H9 (cell line): ENCODE results near the gene SCFD2. TPM values are rescaled to one million over a fixed set of nuclear protein-coding genes. Genes with fewer than 3 reads are reported as not detected.

Source experiments
- DNase-seq: peaks from one replicate; pipeline ENCODE4 v3.0.0-alpha.2; 2017
- H2AFZ ChIP-seq: one replicate; pipeline ENCODE4 v1.6.1; 2013; ENCODE audit warnings: mild to moderate bottlenecking, low read length, control low read depth, moderate library complexity
- H2AK5ac ChIP-seq: 2 replicates; pipeline ENCODE4 v1.6.1; 2013; ENCODE audit warnings: low read length, control low read depth, mixed read lengths; ENCODE audit not compliant: insufficient read length
- H2BK120ac ChIP-seq: one replicate; pipeline ENCODE4 v1.6.1; 2013; ENCODE audit warnings: low read depth, mild to moderate bottlenecking, low read length, control low read depth, inconsistent platforms; ENCODE audit not compliant: poor library complexity, severe bottlenecking
- H2BK12ac ChIP-seq: 2 replicates; pipeline ENCODE4 v1.6.1; 2013; ENCODE audit warnings: low read length, control low read depth, mixed read lengths, low read depth; ENCODE audit not compliant: insufficient read length
- H2BK15ac ChIP-seq: 2 replicates; pipeline ENCODE4 v1.6.1; 2013; ENCODE audit warnings: low read depth, low read length, control low read depth
- H2BK20ac ChIP-seq: one replicate; pipeline ENCODE4 v1.6.1; 2013; ENCODE audit warnings: low read depth, mild to moderate bottlenecking, low read length, control low read depth, inconsistent platforms; ENCODE audit not compliant: poor library complexity, severe bottlenecking
- H2BK5ac ChIP-seq: 2 replicates; pipeline ENCODE4 v1.6.1; 2013; ENCODE audit warnings: low read length, control low read depth, mixed read lengths; ENCODE audit not compliant: insufficient read length
- H3K14ac ChIP-seq: 2 replicates; pipeline ENCODE4 v1.6.1; 2013; ENCODE audit warnings: low read length, control low read depth; ENCODE audit not compliant: insufficient read depth
- H3K18ac ChIP-seq: 2 replicates; pipeline ENCODE4 v1.6.1; 2013; ENCODE audit warnings: low read depth, mild to moderate bottlenecking, mixed read lengths, low read length, control low read depth; ENCODE audit not compliant: insufficient read length
- H3K23ac ChIP-seq: 2 replicates; pipeline ENCODE4 v1.6.1; 2013; ENCODE audit warnings: low read length, control low read depth, mixed read lengths, low read depth; ENCODE audit not compliant: insufficient read length
- H3K23me2 ChIP-seq: 2 replicates; pipeline ENCODE4 v1.6.1; 2013; ENCODE audit warnings: low read depth, mild to moderate bottlenecking, mixed read lengths, low read length, control low read depth; ENCODE audit not compliant: insufficient read length, poor library complexity, severe bottlenecking
- H3K27ac ChIP-seq: 2 replicates; pipeline ENCODE4 v1.5.1; 2013; ENCODE audit warnings: low read length, control low read depth, mixed read lengths, low read depth; ENCODE audit not compliant: insufficient read length
- H3K27me3 ChIP-seq: 2 replicates; pipeline ENCODE4 v1.6.1; 2013; ENCODE audit warnings: low read length, control low read depth, inconsistent platforms; ENCODE audit not compliant: insufficient read depth
- H3K4ac ChIP-seq: 2 replicates; pipeline ENCODE4 v1.6.1; 2013; ENCODE audit warnings: low read depth, mild to moderate bottlenecking, control low read depth, inconsistent platforms, low read length, moderate library complexity
- H3K4me1 ChIP-seq: 2 replicates; pipeline ENCODE4 v1.6.1; 2013; ENCODE audit warnings: low read length, control low read depth, inconsistent platforms; ENCODE audit not compliant: insufficient read depth
- H3K4me2 ChIP-seq: 2 replicates; pipeline ENCODE4 v1.6.1; 2013; ENCODE audit warnings: low read length, control low read depth, mixed read lengths; ENCODE audit not compliant: insufficient read length, insufficient read depth
- H3K56ac ChIP-seq: 2 replicates; pipeline ENCODE4 v1.6.1; 2013; ENCODE audit warnings: low read depth, mild to moderate bottlenecking, mixed read lengths, low read length, control low read depth; ENCODE audit not compliant: insufficient read length
- H3K79me1 ChIP-seq: 2 replicates; pipeline ENCODE4 v1.6.1; 2013; ENCODE audit warnings: low read depth, mild to moderate bottlenecking, moderate library complexity, low read length, control low read depth, inconsistent platforms; ENCODE audit not compliant: insufficient read depth, poor library complexity, severe bottlenecking
- H3K79me2 ChIP-seq: 2 replicates; pipeline ENCODE4 v1.6.1; 2013; ENCODE audit warnings: low read length, control low read depth, inconsistent platforms; ENCODE audit not compliant: insufficient read depth
- H3K9ac ChIP-seq: 2 replicates; pipeline ENCODE4 v1.6.1; 2013; ENCODE audit warnings: low read length, control low read depth, mixed read lengths; ENCODE audit not compliant: insufficient read length; ENCODE audit errors: extremely low read depth
- H3K9me3 ChIP-seq: one replicate; pipeline ENCODE4 v1.6.1; 2013; ENCODE audit warnings: low read depth, low read length, inconsistent platforms; ENCODE audit not compliant: control insufficient read depth
- H3T11ph ChIP-seq: one replicate; pipeline ENCODE4 v1.6.1; 2013; ENCODE audit warnings: mild to moderate bottlenecking, low read length, control low read depth, inconsistent platforms
- H4K20me1 ChIP-seq: one replicate; pipeline ENCODE4 v1.6.1; 2013; ENCODE audit not compliant: control insufficient read depth, insufficient read length, insufficient read depth
- H4K5ac ChIP-seq: 2 replicates; pipeline ENCODE4 v1.6.1; 2013; ENCODE audit warnings: low read depth, mild to moderate bottlenecking, mixed read lengths, low read length, control low read depth; ENCODE audit not compliant: insufficient read length
- H4K8ac ChIP-seq: replicated peaks from 2 replicates; pipeline ENCODE4 v1.6.1; 2013; ENCODE audit warnings: low read length, control low read depth, mixed read lengths, low read depth; ENCODE audit not compliant: insufficient read length
- H4K91ac ChIP-seq: 2 replicates; pipeline ENCODE4 v1.6.1; 2013; ENCODE audit warnings: low read depth, mild to moderate bottlenecking, moderate library complexity, mixed read lengths, low read length, control low read depth; ENCODE audit not compliant: insufficient read length
- H3K27ac Mint-ChIP-seq, 3 experiments: 2 replicates in 2 of 3; 3 replicates in 1 of 3; pipeline ENCODE4 v1.8.0; 2020 to 2021; ENCODE audit warnings: mixed read lengths in 3 of 3, mild to moderate bottlenecking in 1 of 3, moderate library complexity in 1 of 3
- H3K27me3 Mint-ChIP-seq: 2 replicates; pipeline ENCODE4 v1.8.0; 2021; ENCODE audit warnings: low read depth, mild to moderate bottlenecking, moderate library complexity, mixed read lengths
- H3K36me3 Mint-ChIP-seq, 3 experiments: 2 replicates in 2 of 3; 3 replicates in 1 of 3; pipeline ENCODE4 v1.8.0; 2020 to 2021; ENCODE audit warnings: low read depth in 3 of 3, mixed read lengths in 3 of 3; ENCODE audit not compliant: insufficient read depth in 1 of 3
- H3K4me1 Mint-ChIP-seq, 2 experiments: 2 replicates each; pipeline ENCODE4 v1.8.0; 2020; ENCODE audit warnings: mixed read lengths in 2 of 2
- H3K4me3 Mint-ChIP-seq, 2 experiments: 2 replicates in 1 of 2; 3 replicates in 1 of 2; pipeline ENCODE4 v1.8.0; 2020 to 2021; ENCODE audit warnings: mild to moderate bottlenecking in 2 of 2, mixed read lengths in 2 of 2, moderate library complexity in 1 of 2
- H3K9me3 Mint-ChIP-seq, 2 experiments: 2 replicates in 1 of 2; 3 replicates in 1 of 2; pipeline ENCODE4 v1.8.0; 2020; ENCODE audit warnings: mild to moderate bottlenecking in 2 of 2, mixed read lengths in 2 of 2, moderate library complexity in 1 of 2
- WGBS: extraction: QIAGEN DNeasy Blood & Tissue Kit; methylation state at CpG from one replicate; pipeline ENCODE4 v1.1.7; 2013; ENCODE audit warnings: missing lambda C conversion rate, low lambda C conversion rate, mixed read lengths; ENCODE audit not compliant: insufficient read length; ENCODE audit errors: extremely low coverage; 5-methylcytosine and 5-hydroxymethylcytosine counted together
- total RNA-seq: library from RNA; stranded (reverse); gene quantifications from 2 replicates; pipeline ENCODE4 v1.2.1, GENCODE V29; 2021
- TF ChIP-seq, protein P1 (sequence below): fragments of 200-600 bp; sonication (generic); conservative IDR thresholded peaks from 3 replicates; pipeline ENCODE4 v1.8.0; 2021; ENCODE audit warnings: antibody characterized with exemption, mild to moderate bottlenecking

The SCFD2 gene
- total RNA-seq, 1 experiment from 2014 or later, result 10.1 TPM

- no peak overlapping the region for H2BK20ac ChIP-seq
- H3K79me1 ChIP-seq, result no peaks in the 10 kb centered on the region
- no peak for DNase-seq
- H4K8ac ChIP-seq, result no peak overlapping the region
- no peaks in the 10 kb centered on the region for H3K9me3 ChIP-seq
- H3K27ac Mint-ChIP-seq, result no peak overlapping the region; a peak in 1 of 7 replicates
- H3K56ac ChIP-seq, result no peak overlapping the region
- no peak overlapping the region for H4K5ac ChIP-seq
- no peak overlapping the region for H3K18ac ChIP-seq
- H2AK5ac ChIP-seq, result no peak overlapping the region
- no peak overlapping the region for H3K4me2 ChIP-seq
- H3K27me3 Mint-ChIP-seq, result no peaks in the 10 kb centered on the region; the same call in 1 of the 2 replicates
- H4K91ac ChIP-seq, result no peak overlapping the region
- no peaks in the 10 kb centered on the region for H3K36me3 Mint-ChIP-seq
- no peak overlapping the region for H3K14ac ChIP-seq
- no peak overlapping the region for H3K4me3 Mint-ChIP-seq
- TF ChIP-seq, protein P1, sequence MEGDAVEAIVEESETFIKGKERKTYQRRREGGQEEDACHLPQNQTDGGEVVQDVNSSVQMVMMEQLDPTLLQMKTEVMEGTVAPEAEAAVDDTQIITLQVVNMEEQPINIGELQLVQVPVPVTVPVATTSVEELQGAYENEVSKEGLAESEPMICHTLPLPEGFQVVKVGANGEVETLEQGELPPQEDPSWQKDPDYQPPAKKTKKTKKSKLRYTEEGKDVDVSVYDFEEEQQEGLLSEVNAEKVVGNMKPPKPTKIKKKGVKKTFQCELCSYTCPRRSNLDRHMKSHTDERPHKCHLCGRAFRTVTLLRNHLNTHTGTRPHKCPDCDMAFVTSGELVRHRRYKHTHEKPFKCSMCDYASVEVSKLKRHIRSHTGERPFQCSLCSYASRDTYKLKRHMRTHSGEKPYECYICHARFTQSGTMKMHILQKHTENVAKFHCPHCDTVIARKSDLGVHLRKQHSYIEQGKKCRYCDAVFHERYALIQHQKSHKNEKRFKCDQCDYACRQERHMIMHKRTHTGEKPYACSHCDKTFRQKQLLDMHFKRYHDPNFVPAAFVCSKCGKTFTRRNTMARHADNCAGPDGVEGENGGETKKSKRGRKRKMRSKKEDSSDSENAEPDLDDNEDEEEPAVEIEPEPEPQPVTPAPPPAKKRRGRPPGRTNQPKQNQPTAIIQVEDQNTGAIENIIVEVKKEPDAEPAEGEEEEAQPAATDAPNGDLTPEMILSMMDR, result no peak
- H3K79me2 ChIP-seq, result no peaks in the 10 kb centered on the region
- no peak overlapping the region for H2AFZ ChIP-seq
- H3K27ac ChIP-seq, result no peak overlapping the region
- H2BK120ac ChIP-seq, result no peak overlapping the region
- WGBS, result no CpG with 5 or more reads among the region's 3 CpGs
- H3T11ph ChIP-seq, result no peak overlapping the region
- H3K4me1 ChIP-seq, result no peaks in the 10 kb centered on the region; the same call in 1 of the 2 replicates
- H3K23me2 ChIP-seq, result no peaks in the 10 kb centered on the region
- no peak overlapping the region for H2BK15ac ChIP-seq
- H4K20me1 ChIP-seq, result no peaks in the 10 kb centered on the region
- H3K4ac ChIP-seq, result no peak overlapping the region
- H2BK5ac ChIP-seq, result no peak overlapping the region
- no peak overlapping the region for H3K23ac ChIP-seq
- peaks cover 8% of the 10 kb centered on the region in 2 experiments for H3K4me1 Mint-ChIP-seq
- no peak overlapping the region for H3K9ac ChIP-seq
- no peaks in the 10 kb centered on the region for H3K9me3 Mint-ChIP-seq
- no peaks in the 10 kb centered on the region for H3K27me3 ChIP-seq
- no peak overlapping the region for H2BK12ac ChIP-seq
Observed at GRCh38 chr4:52961666-52962412, 404.0 kb downstream of the SCFD2 start.
